Neural progenitor cell (in vitro differentiated cells): ENCODE data around the gene MVB12B. TPM values are rescaled to one million over a fixed set of nuclear protein-coding genes. Genes with fewer than 3 reads are reported as not detected.

Source experiments
- DNase-seq: peaks from one replicate; pipeline ENCODE4 v3.0.0-alpha.2; 2016; ENCODE audit warnings: low spot score
- H2AFZ ChIP-seq: fragments of 200-600 bp; sonication (generic); replicated peaks from 2 replicates; pipeline ENCODE4 v1.6.1; 2016; ENCODE audit warnings: antibody characterized with exemption
- H3F3A ChIP-seq: fragments of 200-600 bp; sonication (generic); 2 replicates; pipeline ENCODE4 v1.6.1; 2016; ENCODE audit warnings: antibody characterized with exemption, low read depth
- H3K27ac ChIP-seq: fragments of 200-600 bp; sonication (generic); 2 replicates; pipeline ENCODE4 v1.5.1; 2016; ENCODE audit warnings: mild to moderate bottlenecking
- H3K27me3 ChIP-seq: fragments of 200-600 bp; sonication (generic); 2 replicates; pipeline ENCODE4 v1.6.1; 2016; ENCODE audit warnings: mild to moderate bottlenecking, moderate library complexity
- H3K36me3 ChIP-seq: fragments of 200-600 bp; sonication (generic); 2 replicates; pipeline ENCODE4 v1.5.1; 2016
- H3K4me1 ChIP-seq: fragments of 200-600 bp; sonication (generic); 2 replicates; pipeline ENCODE4 v1.6.1; 2016; ENCODE audit warnings: mixed run types
- H3K4me2 ChIP-seq: fragments of 200-600 bp; sonication (generic); 2 replicates; pipeline ENCODE4 v1.6.1; 2016
- H3K4me3 ChIP-seq: fragments of 200-600 bp; sonication (generic); 2 replicates; pipeline ENCODE4 v1.5.1; 2016
- H3K79me2 ChIP-seq: fragments of 200-600 bp; sonication (generic); 2 replicates; pipeline ENCODE4 v1.6.1; 2016; ENCODE audit warnings: low read depth
- H3K9ac ChIP-seq: fragments of 200-600 bp; sonication (generic); 2 replicates; pipeline ENCODE4 v1.6.1; 2016
- H3K9me3 ChIP-seq: fragments of 200-600 bp; sonication (generic); 2 replicates; pipeline ENCODE4 v1.5.1; 2016; ENCODE audit warnings: low read depth
- H4K20me1 ChIP-seq: fragments of 200-600 bp; sonication (generic); 2 replicates; pipeline ENCODE4 v1.6.1; 2016; ENCODE audit warnings: low read depth
- H3K27ac Mint-ChIP-seq: 3 replicates; pipeline ENCODE4 v1.8.0; 2021; ENCODE audit warnings: mixed read lengths
- H3K27me3 Mint-ChIP-seq: 2 replicates; pipeline ENCODE4 v1.8.0; 2022; ENCODE audit warnings: low read depth, mild to moderate bottlenecking, inconsistent platforms, moderate library complexity, mixed read lengths; ENCODE audit not compliant: insufficient read depth
- H3K36me3 Mint-ChIP-seq: 3 replicates; pipeline ENCODE4 v1.8.0; 2021; ENCODE audit warnings: mixed read lengths
- H3K4me1 Mint-ChIP-seq: 3 replicates; pipeline ENCODE4 v1.8.0; 2021; ENCODE audit warnings: mixed read lengths
- H3K4me3 Mint-ChIP-seq: 3 replicates; pipeline ENCODE4 v1.8.0; 2021; ENCODE audit warnings: mild to moderate bottlenecking, moderate library complexity, mixed read lengths
- H3K9me3 Mint-ChIP-seq: 3 replicates; pipeline ENCODE4 v1.8.0; 2020; ENCODE audit warnings: mixed read lengths
- EZH2 ChIP-seq: fragments of 200-600 bp; sonication (generic); IDR thresholded peaks from 2 replicates; pipeline ENCODE4 v1.6.1; 2017; ENCODE audit warnings: antibody characterized with exemption, mild to moderate bottlenecking, moderate library complexity
- EZH2phosphoT487 ChIP-seq: fragments of 200-600 bp; sonication (generic); IDR thresholded peaks from 2 replicates; pipeline ENCODE4 v1.6.1; 2017; ENCODE audit warnings: antibody characterized with exemption
- total RNA-seq: library from RNA; depleted of rRNA; stranded (reverse); fragments of >200 nt; gene quantifications from 2 replicates; pipeline ENCODE4 v1.2.3, GENCODE V29; 2015; ENCODE audit warnings: low replicate concordance
- TF ChIP-seq, protein P1 (sequence below): fragments of 200-600 bp; sonication (generic); IDR thresholded peaks from 2 replicates; pipeline ENCODE4 v1.5.1; 2017; ENCODE audit warnings: antibody characterized with exemption, mild to moderate bottlenecking

The MVB12B gene
- total RNA-seq, 1 donor from 2014 or later, result 16.1 TPM

DNA sequence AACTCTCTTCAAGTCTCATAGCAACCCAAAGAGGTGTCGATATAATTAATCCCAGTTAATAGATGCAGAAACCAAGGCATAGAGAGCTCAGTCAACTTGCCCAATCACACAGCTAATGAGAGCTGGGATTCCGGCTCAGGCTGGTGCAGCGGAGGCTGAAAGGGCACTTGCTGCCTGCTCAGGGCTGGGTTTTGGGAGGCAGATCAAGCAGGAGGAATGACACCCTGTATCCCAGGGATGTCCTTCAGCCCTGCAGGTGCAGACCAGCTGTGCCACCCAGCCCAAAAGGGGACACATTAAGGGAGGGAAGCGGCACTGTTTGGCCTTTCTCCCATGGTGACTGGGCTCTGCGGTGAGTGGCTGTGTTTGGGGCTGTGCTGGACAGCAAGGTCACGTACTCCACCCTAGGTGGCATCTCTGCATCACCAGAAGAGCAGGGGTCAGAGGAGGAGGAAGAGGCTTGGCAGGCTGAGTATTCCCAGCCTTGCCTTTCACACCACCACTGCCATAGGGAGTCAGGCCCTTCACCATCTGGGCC is 124.1 kb downstream of the MVB12B start:
- Histone ChIP-seq H3K4me3 (no peak overlapping the region), H4K20me1 (peaks cover 23% of the 10 kb centered on the region), H3K36me3 (no peaks in the 10 kb centered on the region), H3K4me1 (peaks cover 45% of the 10 kb centered on the region), H3K4me2 (no peak overlapping the region), H3K9ac (no peak overlapping the region), H2AFZ (no peak overlapping the region), H3K9me3 (no peaks in the 10 kb centered on the region), H3K27me3 (no peaks in the 10 kb centered on the region), H3K79me2 (no peaks in the 10 kb centered on the region), H3K27ac (no peak overlapping the region), H3F3A (peaks cover 29% of the 10 kb centered on the region)
- TF ChIP-seq, protein P1, sequence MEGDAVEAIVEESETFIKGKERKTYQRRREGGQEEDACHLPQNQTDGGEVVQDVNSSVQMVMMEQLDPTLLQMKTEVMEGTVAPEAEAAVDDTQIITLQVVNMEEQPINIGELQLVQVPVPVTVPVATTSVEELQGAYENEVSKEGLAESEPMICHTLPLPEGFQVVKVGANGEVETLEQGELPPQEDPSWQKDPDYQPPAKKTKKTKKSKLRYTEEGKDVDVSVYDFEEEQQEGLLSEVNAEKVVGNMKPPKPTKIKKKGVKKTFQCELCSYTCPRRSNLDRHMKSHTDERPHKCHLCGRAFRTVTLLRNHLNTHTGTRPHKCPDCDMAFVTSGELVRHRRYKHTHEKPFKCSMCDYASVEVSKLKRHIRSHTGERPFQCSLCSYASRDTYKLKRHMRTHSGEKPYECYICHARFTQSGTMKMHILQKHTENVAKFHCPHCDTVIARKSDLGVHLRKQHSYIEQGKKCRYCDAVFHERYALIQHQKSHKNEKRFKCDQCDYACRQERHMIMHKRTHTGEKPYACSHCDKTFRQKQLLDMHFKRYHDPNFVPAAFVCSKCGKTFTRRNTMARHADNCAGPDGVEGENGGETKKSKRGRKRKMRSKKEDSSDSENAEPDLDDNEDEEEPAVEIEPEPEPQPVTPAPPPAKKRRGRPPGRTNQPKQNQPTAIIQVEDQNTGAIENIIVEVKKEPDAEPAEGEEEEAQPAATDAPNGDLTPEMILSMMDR, result no peak
- no peak for TF ChIP-seq EZH2phosphoT487
- no peak for TF ChIP-seq EZH2
- no peak overlapping the region for H3K4me3 Mint-ChIP-seq
- no peak overlapping the region for H3K27ac Mint-ChIP-seq
- no peaks in the 10 kb centered on the region for H3K9me3 Mint-ChIP-seq
- H3K27me3 Mint-ChIP-seq, result no peaks in the 10 kb centered on the region
- peaks cover 46% of the 10 kb centered on the region for H3K4me1 Mint-ChIP-seq
- H3K36me3 Mint-ChIP-seq, result peaks cover 10% of the 10 kb centered on the region
- DNase-seq, result no peak

GRCh38 chr9:126451316-126451885 is 124.8 kb downstream of the MVB12B start:
- DNase-seq, result no peak
- no peak overlapping the region for H3K27ac ChIP-seq
- Mint-ChIP-seq H3K27ac (peak overlapping the region; percentile 31), H3K36me3 (peaks cover 12% of the 10 kb centered on the region), H3K4me1 (peaks cover 46% of the 10 kb centered on the region), H3K4me3 (no peak overlapping the region), H3K27me3 (no peaks in the 10 kb centered on the region), H3K9me3 (no peaks in the 10 kb centered on the region)
- H3K79me2 ChIP-seq, result no peaks in the 10 kb centered on the region
- H3K4me2 ChIP-seq, result no peak overlapping the region
- no peak overlapping the region for H2AFZ ChIP-seq
- no peaks in the 10 kb centered on the region for H3K27me3 ChIP-seq
- H3K9me3 ChIP-seq, result no peaks in the 10 kb centered on the region
- TF ChIP-seq EZH2 (no peak), EZH2phosphoT487 (no peak)
- TF ChIP-seq, protein P1, result no peak
- H3F3A ChIP-seq, result peaks cover 32% of the 10 kb centered on the region
- H3K4me3 ChIP-seq, result no peak overlapping the region
- H3K4me1 ChIP-seq, result peaks cover 50% of the 10 kb centered on the region
- peaks cover 23% of the 10 kb centered on the region for H4K20me1 ChIP-seq
- no peak overlapping the region for H3K9ac ChIP-seq
- no peaks in the 10 kb centered on the region for H3K36me3 ChIP-seq

DNA sequence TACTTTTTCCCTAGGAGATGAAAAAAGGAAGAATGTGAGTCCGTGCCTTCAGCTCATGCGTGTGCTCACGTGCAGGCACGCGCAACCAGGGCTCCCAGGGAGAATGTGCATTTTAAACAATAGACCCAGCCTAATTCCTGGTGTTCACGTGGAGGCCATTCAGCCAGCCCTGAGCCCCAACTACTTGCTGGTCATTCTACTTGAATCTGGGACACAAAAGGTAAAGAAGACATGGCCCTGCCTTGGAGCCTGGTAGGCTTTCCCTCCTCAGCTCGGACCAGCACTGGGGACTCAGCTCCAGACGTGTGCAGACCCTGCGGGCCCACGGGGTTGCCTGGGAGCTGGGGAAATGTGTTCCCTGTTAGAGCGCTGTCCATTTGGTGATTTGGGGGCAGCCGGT is 125.5 kb downstream of the MVB12B start:
- H3K9me3 ChIP-seq, result no peaks in the 10 kb centered on the region
- Mint-ChIP-seq H3K27me3 (no peaks in the 10 kb centered on the region), H3K27ac (peak overlapping the region; percentile 31), H3K4me1 (peaks cover 51% of the 10 kb centered on the region), H3K4me3 (no peak overlapping the region), H3K9me3 (no peaks in the 10 kb centered on the region), H3K36me3 (peaks cover 18% of the 10 kb centered on the region)
- H3K4me1 ChIP-seq, result peaks cover 51% of the 10 kb centered on the region
- TF ChIP-seq, protein P1, result no peak
- no peak for TF ChIP-seq EZH2
- no peak for TF ChIP-seq EZH2phosphoT487
- H3K9ac ChIP-seq, result no peak overlapping the region
- peak; percentile 46 for DNase-seq
- peaks cover 23% of the 10 kb centered on the region for H4K20me1 ChIP-seq
- no peaks in the 10 kb centered on the region for H3K27me3 ChIP-seq
- H3K4me3 ChIP-seq, result no peak overlapping the region
- no peaks in the 10 kb centered on the region for H3K36me3 ChIP-seq
- H3F3A ChIP-seq, result peaks cover 37% of the 10 kb centered on the region
- no peak overlapping the region for H2AFZ ChIP-seq
- no peak overlapping the region for H3K27ac ChIP-seq
- peak overlapping the region; percentile 59 for H3K4me2 ChIP-seq
- no peaks in the 10 kb centered on the region for H3K79me2 ChIP-seq
